DOHH2 (cell line): ENCODE measurements around the gene SIX3.

Experiments
- H3F3A ChIP-seq: fragments of 200-600 bp; sonication (generic), shearing (Covaris generic); 2 replicates; pipeline ENCODE4 v1.6.0; 2016; ENCODE audit warnings: antibody characterized with exemption, mild to moderate bottlenecking; ENCODE audit not compliant: control insufficient read depth, insufficient read depth
- H3K27ac ChIP-seq: fragments of 200-600 bp; sonication (generic); 2 replicates; pipeline ENCODE4 v1.5.1; 2014; ENCODE audit warnings: low read depth, mild to moderate bottlenecking, low read length, moderate library complexity
- H3K27me3 ChIP-seq: fragments of 200-600 bp; sonication (generic); 2 replicates; pipeline ENCODE4 v1.6.1; 2014; ENCODE audit warnings: mild to moderate bottlenecking, low read length, mixed read lengths; ENCODE audit not compliant: control insufficient read depth
- H3K36me3 ChIP-seq: fragments of 200-600 bp; sonication (generic); 2 replicates; pipeline ENCODE4 v1.6.1; 2014; ENCODE audit warnings: mild to moderate bottlenecking, low read length, moderate library complexity, mixed read lengths; ENCODE audit not compliant: control insufficient read depth
- H3K4me1 ChIP-seq: fragments of 200-600 bp; sonication (generic); 2 replicates; pipeline ENCODE4 v1.6.1; 2014; ENCODE audit warnings: mild to moderate bottlenecking, low read length, mixed read lengths; ENCODE audit not compliant: control insufficient read depth
- H3K4me2 ChIP-seq: fragments of 200-600 bp; sonication (generic); 2 replicates; pipeline ENCODE4 v1.6.0; 2014; ENCODE audit warnings: mild to moderate bottlenecking, low read length, moderate library complexity
- H3K4me3 ChIP-seq: fragments of 200-600 bp; sonication (generic); 2 replicates; pipeline ENCODE4 v1.5.1; 2014; ENCODE audit warnings: mild to moderate bottlenecking, low read length, mixed read lengths
- H3K79me2 ChIP-seq: fragments of 200-600 bp; sonication (generic); 2 replicates; pipeline ENCODE4 v1.6.1; 2014; ENCODE audit warnings: mild to moderate bottlenecking, low read length, mixed read lengths; ENCODE audit not compliant: control insufficient read depth
- H3K9me2 ChIP-seq: fragments of 200-600 bp; sonication (generic); replicated peaks from 2 replicates; pipeline ENCODE4 v1.6.1; 2014; ENCODE audit warnings: mild to moderate bottlenecking, low read length, mixed read lengths; ENCODE audit not compliant: control insufficient read depth
- H3K9me3 ChIP-seq: fragments of 200-600 bp; sonication (generic); 2 replicates; pipeline ENCODE4 v1.6.1; 2014; ENCODE audit warnings: antibody characterized with exemption, low read length, mixed read lengths; ENCODE audit not compliant: control insufficient read depth, insufficient read depth
- H4K20me1 ChIP-seq: fragments of 200-600 bp; sonication (generic); 2 replicates; pipeline ENCODE4 v1.6.0; 2014; ENCODE audit warnings: low read depth, mild to moderate bottlenecking, antibody characterized with exemption, low read length, moderate library complexity; ENCODE audit not compliant: control insufficient read depth, insufficient read depth
- EZH2phosphoT487 ChIP-seq: fragments of 200-600 bp; sonication (generic); IDR thresholded peaks from 2 replicates; pipeline ENCODE4 v1.6.1; 2017; ENCODE audit warnings: borderline replicate concordance, mild to moderate bottlenecking, antibody characterized with exemption, low read length, moderate library complexity, mixed read lengths
- TF ChIP-seq, protein P1 (sequence below): fragments of 200-600 bp; sonication (generic); IDR thresholded peaks from one replicate; pipeline ENCODE4 v1.5.1; 2014; ENCODE audit warnings: antibody characterized with exemption, mild to moderate bottlenecking, low read depth, low read length; ENCODE audit not compliant: poor library complexity, severe bottlenecking

SIX3 gene

DNA sequence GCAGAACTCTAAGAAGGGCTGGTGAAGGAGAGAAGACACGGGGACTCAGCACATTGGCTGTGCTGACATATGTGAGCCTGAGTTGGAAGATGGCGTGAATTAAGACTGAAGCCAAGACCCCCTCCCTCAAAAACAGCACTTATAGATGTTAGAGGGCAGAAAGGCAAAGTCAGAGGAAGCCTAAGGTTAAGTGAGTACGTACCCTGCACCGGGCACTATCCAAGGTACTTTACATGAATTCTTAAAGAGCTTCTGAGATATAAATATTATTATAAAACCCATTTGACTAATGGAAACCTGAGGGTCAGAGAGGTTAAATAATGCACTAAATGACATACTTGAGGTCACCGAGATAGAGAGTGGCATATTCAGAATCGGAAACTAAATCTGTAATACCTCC is 25.6 kb downstream of the SIX3 start:
- Histone ChIP-seq H3F3A (no peaks in the 10 kb centered on the region), H3K4me1 (no peaks in the 10 kb centered on the region), H3K9me2 (no peaks in the 10 kb centered on the region), H3K36me3 (no peaks in the 10 kb centered on the region), H3K79me2 (no peaks in the 10 kb centered on the region), H4K20me1 (no peaks in the 10 kb centered on the region), H3K9me3 (no peaks in the 10 kb centered on the region), H3K4me3 (no peak overlapping the region), H3K27ac (no peak overlapping the region), H3K4me2 (no peak overlapping the region), H3K27me3 (no peaks in the 10 kb centered on the region)
- TF ChIP-seq, protein P1, sequence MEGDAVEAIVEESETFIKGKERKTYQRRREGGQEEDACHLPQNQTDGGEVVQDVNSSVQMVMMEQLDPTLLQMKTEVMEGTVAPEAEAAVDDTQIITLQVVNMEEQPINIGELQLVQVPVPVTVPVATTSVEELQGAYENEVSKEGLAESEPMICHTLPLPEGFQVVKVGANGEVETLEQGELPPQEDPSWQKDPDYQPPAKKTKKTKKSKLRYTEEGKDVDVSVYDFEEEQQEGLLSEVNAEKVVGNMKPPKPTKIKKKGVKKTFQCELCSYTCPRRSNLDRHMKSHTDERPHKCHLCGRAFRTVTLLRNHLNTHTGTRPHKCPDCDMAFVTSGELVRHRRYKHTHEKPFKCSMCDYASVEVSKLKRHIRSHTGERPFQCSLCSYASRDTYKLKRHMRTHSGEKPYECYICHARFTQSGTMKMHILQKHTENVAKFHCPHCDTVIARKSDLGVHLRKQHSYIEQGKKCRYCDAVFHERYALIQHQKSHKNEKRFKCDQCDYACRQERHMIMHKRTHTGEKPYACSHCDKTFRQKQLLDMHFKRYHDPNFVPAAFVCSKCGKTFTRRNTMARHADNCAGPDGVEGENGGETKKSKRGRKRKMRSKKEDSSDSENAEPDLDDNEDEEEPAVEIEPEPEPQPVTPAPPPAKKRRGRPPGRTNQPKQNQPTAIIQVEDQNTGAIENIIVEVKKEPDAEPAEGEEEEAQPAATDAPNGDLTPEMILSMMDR: no peak
- no peak for TF ChIP-seq EZH2phosphoT487

DNA sequence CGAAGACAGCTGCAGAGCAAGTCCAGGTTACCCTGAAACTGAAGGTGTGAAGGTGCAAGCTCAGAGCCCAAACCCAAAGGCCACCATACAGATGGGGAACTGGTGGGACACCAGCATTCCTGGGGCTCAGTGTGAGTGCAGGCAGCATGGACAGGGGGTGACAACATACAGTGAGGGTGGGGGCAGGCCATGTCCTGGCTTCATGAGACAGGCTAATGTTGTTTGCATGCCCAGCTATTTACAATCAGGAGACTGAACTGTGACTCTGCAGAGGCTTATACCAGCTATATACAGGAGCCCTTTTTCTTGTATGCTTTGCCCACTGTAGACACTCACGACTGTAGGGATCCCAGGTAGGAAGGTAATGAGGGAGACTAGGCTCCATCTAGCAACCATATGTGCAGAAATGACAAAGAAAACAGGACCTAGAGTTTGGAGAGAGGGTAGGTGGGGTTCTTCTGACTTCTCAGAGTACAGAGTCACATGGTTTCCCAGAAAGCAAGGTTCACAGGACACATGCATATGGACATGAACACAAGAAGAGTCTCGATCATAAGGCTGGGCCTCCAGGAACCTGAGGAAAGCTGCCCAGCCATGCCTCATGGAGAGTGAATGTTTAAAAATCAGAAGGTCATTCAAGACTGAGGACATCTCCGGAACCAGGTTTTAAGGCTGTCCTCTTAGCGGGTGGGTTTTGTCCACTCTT is 26.4 kb downstream of the SIX3 start:
- Histone ChIP-seq H3K9me2 (no peaks in the 10 kb centered on the region), H3K36me3 (no peaks in the 10 kb centered on the region), H3K9me3 (no peaks in the 10 kb centered on the region), H3K27me3 (no peaks in the 10 kb centered on the region), H3K27ac (no peak overlapping the region), H3F3A (no peaks in the 10 kb centered on the region), H3K4me1 (no peaks in the 10 kb centered on the region), H3K4me3 (no peak overlapping the region), H3K79me2 (no peaks in the 10 kb centered on the region), H3K4me2 (no peak overlapping the region), H4K20me1 (no peaks in the 10 kb centered on the region)
- TF ChIP-seq EZH2phosphoT487: no peak
- TF ChIP-seq, protein P1: no peak

DNA sequence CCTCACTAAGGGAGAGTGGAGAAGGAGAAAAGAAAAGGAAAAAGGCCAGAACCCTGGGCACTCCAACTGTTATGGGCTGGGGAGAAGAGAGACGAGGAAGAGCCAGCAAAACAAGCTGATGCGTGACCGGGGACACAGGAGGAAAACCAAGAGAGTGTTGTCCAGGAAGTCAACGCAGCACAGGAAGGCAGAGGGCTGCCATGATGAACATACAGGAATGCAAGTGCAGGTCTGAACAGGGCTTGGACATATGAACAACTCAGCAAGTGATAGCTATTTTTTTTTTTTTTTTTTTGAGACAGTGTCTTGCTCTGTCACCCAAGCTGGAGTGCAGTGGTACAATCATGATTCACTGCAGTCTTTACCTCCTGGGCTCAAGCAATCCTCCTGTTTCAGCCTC is 28.4 kb downstream of the SIX3 start:
- Histone ChIP-seq H3K36me3 (no peaks in the 10 kb centered on the region), H3K27me3 (no peaks in the 10 kb centered on the region), H3K9me3 (no peaks in the 10 kb centered on the region), H3K4me3 (no peak overlapping the region), H3K9me2 (no peaks in the 10 kb centered on the region), H3K4me2 (no peak overlapping the region), H3K79me2 (no peaks in the 10 kb centered on the region), H3K27ac (no peak overlapping the region), H3F3A (no peaks in the 10 kb centered on the region), H4K20me1 (no peaks in the 10 kb centered on the region), H3K4me1 (no peaks in the 10 kb centered on the region)
- TF ChIP-seq, protein P1: no peak
- TF ChIP-seq EZH2phosphoT487: no peak
